NCI-H1417 treated with DMSO at 0.1 percent for 48 hours (cell line): Measurements from ENCODE around the gene ADAM19.

Experiments used
- DNase-seq: peaks from one replicate; lab custom pipeline; 2025; lab: John Stamatoyannopoulos, UW

Gene ADAM19

GRCh38 chr5:157542282-157543000 lies 33.1 kb downstream of the ADAM19 start:
- DNase-seq: no peak

GRCh38 chr5:157541447-157542118 lies 34.0 kb downstream of the ADAM19 start:
- no peak for DNase-seq

- no peak for DNase-seq
These were observed 34.7 kb downstream of the ADAM19 start for GRCh38 chr5:157540707-157541446.

GRCh38 chr5:157540124-157540523 lies 35.5 kb downstream of the ADAM19 start:
- DNase-seq: no peak

- DNase-seq: no peak
These were observed 36.0 kb downstream of the ADAM19 start for GRCh38 chr5:157539503-157540022.

- DNase-seq: no peak
These were observed 37.3 kb downstream of the ADAM19 start for GRCh38 chr5:157538311-157538710.

GRCh38 chr5:157535042-157535865 lies 40.3 kb downstream of the ADAM19 start:
- DNase-seq: no peak

GRCh38 chr5:157533011-157533481 lies 42.5 kb downstream of the ADAM19 start:
- no peak for DNase-seq

GRCh38 chr5:157532022-157532421 lies 43.6 kb downstream of the ADAM19 start:
- no peak for DNase-seq

- no peak for DNase-seq
These were observed 45.2 kb downstream of the ADAM19 start for GRCh38 chr5:157530226-157530972.

- no peak for DNase-seq
These were observed 46.6 kb downstream of the ADAM19 start for GRCh38 chr5:157529002-157529401.

GRCh38 chr5:157528036-157528632 lies 47.4 kb downstream of the ADAM19 start:
- no peak for DNase-seq

- DNase-seq: no peak
These were observed 50.7 kb downstream of the ADAM19 start for GRCh38 chr5:157524887-157525286.

- DNase-seq: no peak
These were observed 51.6 kb downstream of the ADAM19 start for GRCh38 chr5:157523976-157524375.

GRCh38 chr5:157521704-157522029 lies 53.9 kb downstream of the ADAM19 start:
- no peak for DNase-seq

- no peak for DNase-seq
These were observed 54.5 kb downstream of the ADAM19 start for GRCh38 chr5:157520911-157521703.

GRCh38 chr5:157519579-157520253 lies 55.9 kb downstream of the ADAM19 start:
- no peak for DNase-seq

- DNase-seq: no peak
These were observed 56.6 kb downstream of the ADAM19 start for GRCh38 chr5:157518963-157519362.

- no peak for DNase-seq
These were observed 58.8 kb downstream of the ADAM19 start for GRCh38 chr5:157516626-157517325.
